HG03439 (cell line): ENCODE measurements around the gene PIEZO1.

Experiments used
- ATAC-seq: cut with Tn5 transposase; IDR thresholded peaks from one replicate; pipeline ENCODE4 v1.9.1; 2021; ENCODE audit warnings: mild to moderate bottlenecking, moderate library complexity; ENCODE audit not compliant: unreplicated experiment

The PIEZO1 gene

GRCh38 chr16:88722784-88723506, 62.1 kb downstream of the PIEZO1 start:
- no peak for ATAC-seq

- ATAC-seq: no peak
Measured at GRCh38 chr16:88721815-88722755, 62.9 kb downstream of the PIEZO1 start.

GRCh38 chr16:88721236-88721635, 63.8 kb downstream of the PIEZO1 start:
- ATAC-seq: no peak

- no peak for ATAC-seq
Measured at GRCh38 chr16:88720396-88720970, 64.5 kb downstream of the PIEZO1 start.

GRCh38 chr16:88719933-88720296, 65.1 kb downstream of the PIEZO1 start:
- ATAC-seq: no peak

- no peak for ATAC-seq
Measured at GRCh38 chr16:88719267-88719932, 65.6 kb downstream of the PIEZO1 start.

- no peak for ATAC-seq
Measured at GRCh38 chr16:88718178-88718577, 66.8 kb downstream of the PIEZO1 start.

GRCh38 chr16:88716601-88717001, 68.4 kb downstream of the PIEZO1 start:
- ATAC-seq: no peak

- ATAC-seq: no peak
Measured at GRCh38 chr16:88716201-88716600, 68.8 kb downstream of the PIEZO1 start.

- ATAC-seq: no peak
Measured at GRCh38 chr16:88715312-88716190, 69.5 kb downstream of the PIEZO1 start.

- ATAC-seq: no peak
Measured at GRCh38 chr16:88714420-88715302, 70.4 kb downstream of the PIEZO1 start.

- ATAC-seq: no peak
Measured at GRCh38 chr16:88713568-88714419, 71.2 kb downstream of the PIEZO1 start.

- ATAC-seq: no peak
Measured at GRCh38 chr16:88713054-88713453, 72.0 kb downstream of the PIEZO1 start.

- no peak for ATAC-seq
Measured at GRCh38 chr16:88712362-88712979, 72.5 kb downstream of the PIEZO1 start.

- ATAC-seq: no peak
Measured at GRCh38 chr16:88711750-88712340, 73.2 kb downstream of the PIEZO1 start.

- no peak for ATAC-seq
Measured at GRCh38 chr16:88710556-88710955, 74.5 kb downstream of the PIEZO1 start.
